K562 (cell line): Measurements from ENCODE around the gene SUPT16H. TPM values are rescaled to one million over a fixed set of nuclear protein-coding genes. Genes with fewer than 3 reads are reported as not detected.

Experiments
- ATF7 ChIP-seq: fragments of 450-650 bp; IDR thresholded peaks from 2 replicates; pipeline ENCODE4 v1.7.1; 2014; ENCODE audit warnings: mild to moderate bottlenecking, moderate library complexity
- CREM ChIP-seq: IDR thresholded peaks from 2 replicates; pipeline ENCODE4 v1.6.1; 2014; ENCODE audit warnings: antibody characterized with exemption, low read depth
- GABPB1 ChIP-seq: sonication (generic); formaldehyde crosslinking; IDR thresholded peaks from 2 replicates; pipeline ENCODE4 v1.8.0; 2022; ENCODE audit warnings: mild to moderate bottlenecking, missing genetic modification reagents
- NFE2 ChIP-seq: IDR thresholded peaks from 2 replicates; pipeline ENCODE4 v1.6.1; 2014; ENCODE audit warnings: antibody characterized with exemption, low read depth
- RAD51 ChIP-seq: fragments of 450-650 bp; IDR thresholded peaks from 2 replicates; pipeline ENCODE4 v1.7.1; 2016; ENCODE audit warnings: low read depth, mild to moderate bottlenecking, borderline replicate concordance
- TAF15 ChIP-seq: fragments of 200-400 bp; formaldehyde crosslinking; IDR thresholded peaks from 2 replicates; pipeline ENCODE4 v1.6.1; 2017; ENCODE audit warnings: mild to moderate bottlenecking, low read depth, low read length, moderate library complexity
- TAF9B ChIP-seq: fragments of 450-650 bp; IDR thresholded peaks from 2 replicates; pipeline ENCODE4 v1.6.1; 2018; ENCODE audit warnings: mild to moderate bottlenecking; ENCODE audit not compliant: partially characterized antibody
- TBP ChIP-seq: optimal IDR thresholded peaks from 2 replicates; pipeline ENCODE3; 2011; ENCODE audit warnings: low read depth, low read length, improper control_type of control experiment
- ZNF431 ChIP-seq: sonication (generic); formaldehyde crosslinking; IDR thresholded peaks from 2 replicates; pipeline ENCODE4 v1.8.0; 2022; ENCODE audit warnings: mild to moderate bottlenecking, missing genetic modification reagents
- polyA plus RNA-seq, 8 experiments: library from polyadenylated mRNA; depleted of rRNA in 4 of 8; stranded (reverse) in 5 of 8; unstranded in 3 of 8; fragments of >200 nt; fragmentation: Nextera tagmentation in 2 of 8; fragmentation: Illumina TruSeq in 1 of 8; extraction: Ambion mirVana in 2 of 8; extraction: Trizol in 1 of 8; gene quantifications; 2 replicates each; pipeline versions ENCODE4 v1.2.1 to v1.2.3, GENCODE V29; 2011 to 2014; ENCODE audit warnings: inconsistent platforms in 1 of 8, missing spikeins in 1 of 8
- total RNA-seq, 7 experiments: library from RNA; depleted of rRNA in 6 of 7; stranded (reverse); fragments of >200 nt in 6 of 7; fragmentation: Illumina TruSeq in 2 of 7; extraction: Trizol in 2 of 7; gene quantifications; 2 replicates each; pipeline versions ENCODE4 v1.2.1 to v1.2.3, GENCODE V29; 2011 to 2021; ENCODE audit warnings: low replicate concordance in 1 of 7
- TF ChIP-seq, protein P1 (sequence below), 2 experiments: fragments of 450-650 bp in 1 of 2; sonication (generic) in 1 of 2; formaldehyde crosslinking in 1 of 2; IDR thresholded peaks; 2 replicates each; pipeline versions ENCODE4 v1.7.1 to v1.9.0; 2016 to 2022; ENCODE audit warnings: inconsistent platforms in 1 of 2, mild to moderate bottlenecking in 1 of 2, missing genetic modification reagents in 1 of 2
- TF ChIP-seq, protein P2 (sequence below): sonication (generic); formaldehyde crosslinking; IDR thresholded peaks from 2 replicates; pipeline ENCODE4 v1.8.1; 2023; ENCODE audit warnings: mild to moderate bottlenecking, missing genetic modification reagents
- TF ChIP-seq, protein P3 (sequence below): fragments of 250-450 bp; sonication (Bioruptor Pico); IDR thresholded peaks from 2 replicates; pipeline ENCODE4 v1.9.0; 2021; ENCODE audit warnings: mild to moderate bottlenecking, inconsistent platforms

Gene SUPT16H
- total and polyA plus RNA-seq, 9 of the 15 experiments (the other 6 are each of a cell fraction or from before 2014, with no cell fraction given), result 75.4 to 152 (median 105) TPM

DNA sequence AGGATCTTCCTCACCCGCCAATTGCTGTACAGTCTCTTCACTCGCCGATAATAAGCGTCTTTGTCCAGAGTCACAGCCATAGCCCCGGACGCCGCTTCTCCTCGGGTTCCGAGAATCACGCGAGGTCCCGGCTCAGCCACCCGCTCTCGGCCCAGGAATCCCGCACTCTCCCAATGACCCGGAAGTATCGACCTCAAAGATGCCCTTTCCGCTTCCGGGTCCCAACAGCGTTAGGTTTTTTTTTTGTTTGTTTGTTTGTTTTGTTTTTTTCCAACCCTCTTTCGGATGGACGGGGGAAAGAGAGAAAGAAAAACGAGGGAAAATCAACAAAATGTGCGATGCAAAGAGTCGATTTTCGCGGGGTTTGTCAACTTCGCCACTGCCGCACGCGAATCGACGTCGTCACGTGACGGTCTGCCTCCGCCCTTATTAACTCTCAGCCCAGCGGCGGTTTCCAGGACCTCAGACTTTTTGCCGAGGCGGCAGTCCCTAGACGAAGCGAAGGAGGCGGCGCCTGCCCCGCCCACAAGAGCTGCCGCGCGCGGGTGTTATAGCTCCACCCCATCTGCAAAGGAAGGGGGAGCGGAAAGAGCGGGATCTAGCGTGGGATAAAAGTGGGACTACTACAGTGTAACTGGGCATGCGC, at the start of gene SUPT16H (continued):
- TF ChIP-seq, protein P1, sequence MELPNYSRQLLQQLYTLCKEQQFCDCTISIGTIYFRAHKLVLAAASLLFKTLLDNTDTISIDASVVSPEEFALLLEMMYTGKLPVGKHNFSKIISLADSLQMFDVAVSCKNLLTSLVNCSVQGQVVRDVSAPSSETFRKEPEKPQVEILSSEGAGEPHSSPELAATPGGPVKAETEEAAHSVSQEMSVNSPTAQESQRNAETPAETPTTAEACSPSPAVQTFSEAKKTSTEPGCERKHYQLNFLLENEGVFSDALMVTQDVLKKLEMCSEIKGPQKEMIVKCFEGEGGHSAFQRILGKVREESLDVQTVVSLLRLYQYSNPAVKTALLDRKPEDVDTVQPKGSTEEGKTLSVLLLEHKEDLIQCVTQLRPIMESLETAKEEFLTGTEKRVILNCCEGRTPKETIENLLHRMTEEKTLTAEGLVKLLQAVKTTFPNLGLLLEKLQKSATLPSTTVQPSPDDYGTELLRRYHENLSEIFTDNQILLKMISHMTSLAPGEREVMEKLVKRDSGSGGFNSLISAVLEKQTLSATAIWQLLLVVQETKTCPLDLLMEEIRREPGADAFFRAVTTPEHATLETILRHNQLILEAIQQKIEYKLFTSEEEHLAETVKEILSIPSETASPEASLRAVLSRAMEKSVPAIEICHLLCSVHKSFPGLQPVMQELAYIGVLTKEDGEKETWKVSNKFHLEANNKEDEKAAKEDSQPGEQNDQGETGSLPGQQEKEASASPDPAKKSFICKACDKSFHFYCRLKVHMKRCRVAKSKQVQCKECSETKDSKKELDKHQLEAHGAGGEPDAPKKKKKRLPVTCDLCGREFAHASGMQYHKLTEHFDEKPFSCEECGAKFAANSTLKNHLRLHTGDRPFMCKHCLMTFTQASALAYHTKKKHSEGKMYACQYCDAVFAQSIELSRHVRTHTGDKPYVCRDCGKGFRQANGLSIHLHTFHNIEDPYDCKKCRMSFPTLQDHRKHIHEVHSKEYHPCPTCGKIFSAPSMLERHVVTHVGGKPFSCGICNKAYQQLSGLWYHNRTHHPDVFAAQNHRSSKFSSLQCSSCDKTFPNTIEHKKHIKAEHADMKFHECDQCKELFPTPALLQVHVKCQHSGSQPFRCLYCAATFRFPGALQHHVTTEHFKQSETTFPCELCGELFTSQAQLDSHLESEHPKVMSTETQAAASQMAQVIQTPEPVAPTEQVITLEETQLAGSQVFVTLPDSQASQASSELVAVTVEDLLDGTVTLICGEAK (IDR thresholded peaks at IDR 0.05), result peak; percentile 98
- TF ChIP-seq, protein P1 (CRISPR knock-in tag; IDR thresholded peaks at IDR 0.05), result no peak
- no peak for TF ChIP-seq TAF15
- peak; percentile 74 for TF ChIP-seq ATF7
- no peak for TF ChIP-seq ZNF431 (CRISPR knock-in tag)
- peak; percentile 92 for TF ChIP-seq GABPB1 (CRISPR knock-in tag)
- TF ChIP-seq, protein P2, sequence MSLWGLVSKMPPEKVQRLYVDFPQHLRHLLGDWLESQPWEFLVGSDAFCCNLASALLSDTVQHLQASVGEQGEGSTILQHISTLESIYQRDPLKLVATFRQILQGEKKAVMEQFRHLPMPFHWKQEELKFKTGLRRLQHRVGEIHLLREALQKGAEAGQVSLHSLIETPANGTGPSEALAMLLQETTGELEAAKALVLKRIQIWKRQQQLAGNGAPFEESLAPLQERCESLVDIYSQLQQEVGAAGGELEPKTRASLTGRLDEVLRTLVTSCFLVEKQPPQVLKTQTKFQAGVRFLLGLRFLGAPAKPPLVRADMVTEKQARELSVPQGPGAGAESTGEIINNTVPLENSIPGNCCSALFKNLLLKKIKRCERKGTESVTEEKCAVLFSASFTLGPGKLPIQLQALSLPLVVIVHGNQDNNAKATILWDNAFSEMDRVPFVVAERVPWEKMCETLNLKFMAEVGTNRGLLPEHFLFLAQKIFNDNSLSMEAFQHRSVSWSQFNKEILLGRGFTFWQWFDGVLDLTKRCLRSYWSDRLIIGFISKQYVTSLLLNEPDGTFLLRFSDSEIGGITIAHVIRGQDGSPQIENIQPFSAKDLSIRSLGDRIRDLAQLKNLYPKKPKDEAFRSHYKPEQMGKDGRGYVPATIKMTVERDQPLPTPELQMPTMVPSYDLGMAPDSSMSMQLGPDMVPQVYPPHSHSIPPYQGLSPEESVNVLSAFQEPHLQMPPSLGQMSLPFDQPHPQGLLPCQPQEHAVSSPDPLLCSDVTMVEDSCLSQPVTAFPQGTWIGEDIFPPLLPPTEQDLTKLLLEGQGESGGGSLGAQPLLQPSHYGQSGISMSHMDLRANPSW, result no peak
- peak; percentile 57 for TF ChIP-seq TAF9B
- peak; percentile 98 for TF ChIP-seq RAD51
- TF ChIP-seq, protein P3, sequence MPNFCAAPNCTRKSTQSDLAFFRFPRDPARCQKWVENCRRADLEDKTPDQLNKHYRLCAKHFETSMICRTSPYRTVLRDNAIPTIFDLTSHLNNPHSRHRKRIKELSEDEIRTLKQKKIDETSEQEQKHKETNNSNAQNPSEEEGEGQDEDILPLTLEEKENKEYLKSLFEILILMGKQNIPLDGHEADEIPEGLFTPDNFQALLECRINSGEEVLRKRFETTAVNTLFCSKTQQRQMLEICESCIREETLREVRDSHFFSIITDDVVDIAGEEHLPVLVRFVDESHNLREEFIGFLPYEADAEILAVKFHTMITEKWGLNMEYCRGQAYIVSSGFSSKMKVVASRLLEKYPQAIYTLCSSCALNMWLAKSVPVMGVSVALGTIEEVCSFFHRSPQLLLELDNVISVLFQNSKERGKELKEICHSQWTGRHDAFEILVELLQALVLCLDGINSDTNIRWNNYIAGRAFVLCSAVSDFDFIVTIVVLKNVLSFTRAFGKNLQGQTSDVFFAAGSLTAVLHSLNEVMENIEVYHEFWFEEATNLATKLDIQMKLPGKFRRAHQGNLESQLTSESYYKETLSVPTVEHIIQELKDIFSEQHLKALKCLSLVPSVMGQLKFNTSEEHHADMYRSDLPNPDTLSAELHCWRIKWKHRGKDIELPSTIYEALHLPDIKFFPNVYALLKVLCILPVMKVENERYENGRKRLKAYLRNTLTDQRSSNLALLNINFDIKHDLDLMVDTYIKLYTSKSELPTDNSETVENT (CRISPR knock-in tag), result peak; percentile 43; the same call in 1 of the 2 replicates
- peak; percentile 39 for TF ChIP-seq CREM
- TF ChIP-seq TBP, result peak; percentile 63
- TF ChIP-seq NFE2, result no peak
